Epithelial cell of esophagus (primary cell): ENCODE data around the gene VGLL4.

Experiments
- DNase-seq: peaks from one replicate; pipeline ENCODE4 v3.0.0; 2010; ENCODE audit warnings: low read depth
- H3K4me3 ChIP-seq: 2 replicates; pipeline ENCODE4 v1.5.1; 2011; ENCODE audit warnings: mild to moderate bottlenecking, low read length, control low read depth
- CTCF ChIP-seq: IDR thresholded peaks from 2 replicates; pipeline ENCODE4 v1.5.1; 2011; ENCODE audit warnings: low read depth, mild to moderate bottlenecking, low read length, control low read depth, inconsistent platforms; ENCODE audit not compliant: insufficient read depth; ENCODE audit errors: missing control alignments

VGLL4 gene

GRCh38 chr3:11566478-11566877 is 77.2 kb downstream of the VGLL4 start:
- H3K4me3 ChIP-seq = no peak overlapping the region
- DNase-seq = no peak
- TF ChIP-seq CTCF = no peak

- H3K4me3 ChIP-seq = no peak overlapping the region
- TF ChIP-seq CTCF = no peak
- DNase-seq = no peak
These were observed 77.8 kb downstream of the VGLL4 start for GRCh38 chr3:11565932-11566331.

- H3K4me3 ChIP-seq = no peak overlapping the region
- no peak for DNase-seq
- no peak for TF ChIP-seq CTCF
These were observed 78.2 kb downstream of the VGLL4 start for GRCh38 chr3:11565492-11565891.

- H3K4me3 ChIP-seq = no peak overlapping the region
- no peak for TF ChIP-seq CTCF
- DNase-seq = no peak
These were observed 78.6 kb downstream of the VGLL4 start for GRCh38 chr3:11565072-11565471.

GRCh38 chr3:11564577-11565001 is 79.1 kb downstream of the VGLL4 start:
- H3K4me3 ChIP-seq = no peak overlapping the region
- DNase-seq = no peak
- no peak for TF ChIP-seq CTCF

- H3K4me3 ChIP-seq = no peak overlapping the region
- no peak for TF ChIP-seq CTCF
- no peak for DNase-seq
These were observed 79.9 kb downstream of the VGLL4 start for GRCh38 chr3:11563865-11564185.

- no peak for TF ChIP-seq CTCF
- DNase-seq = no peak
- no peak overlapping the region for H3K4me3 ChIP-seq
These were observed 80.4 kb downstream of the VGLL4 start for GRCh38 chr3:11563159-11563864.
